ENCODE results near the gene CCDC28A.
A peak's percentile ranks its signal among the peaks of the same experiment; 100 is the strongest.
"Not testable (repeated sequence)": the region's sequence is repeated elsewhere in the genome, so short reads cannot be mapped to it uniquely, and the experiment has no call there.

Gene CCDC28A

GRCh38 chr6:138773177-138774091 is at the start of gene CCDC28A:
Gene CCDC28A, plus strand, starts transcription at chr6:138773769. Its CDS starts 2,352 bp downstream, at chr6:138776121.
- peak; percentile 81 for DNase-seq (ENCODE audit: extremely low read depth, low read depth)
- no peak for TF ChIP-seq CTCF (IDR thresholded peaks at IDR 0.05; ENCODE audit: low read depth, low read length)

GRCh38 chr6:138724015-138724414 is 49.6 kb upstream of the CCDC28A start:
- no peak for DNase-seq (ENCODE audit: extremely low read depth, low read depth)
- TF ChIP-seq CTCF (IDR thresholded peaks at IDR 0.05; ENCODE audit: low read depth, low read length) = no peak

- DNase-seq (ENCODE audit: extremely low read depth, low read depth) = no peak
- no peak for TF ChIP-seq CTCF (IDR thresholded peaks at IDR 0.05; ENCODE audit: low read depth, low read length)
Measured at GRCh38 chr6:138726066-138726756, 47.4 kb upstream of the CCDC28A start.

- TF ChIP-seq CTCF (IDR thresholded peaks at IDR 0.05; ENCODE audit: low read depth, low read length) = no peak
- DNase-seq (ENCODE audit: extremely low read depth, low read depth) = no peak
Measured at GRCh38 chr6:138726757-138727097, 46.8 kb upstream of the CCDC28A start.

- no peak for DNase-seq (ENCODE audit: extremely low read depth, low read depth)
- no peak for TF ChIP-seq CTCF (IDR thresholded peaks at IDR 0.05; ENCODE audit: low read depth, low read length)
Measured at GRCh38 chr6:138727182-138727581, 46.4 kb upstream of the CCDC28A start.

GRCh38 chr6:138728662-138729061 is 44.9 kb upstream of the CCDC28A start:
- no peak for DNase-seq (ENCODE audit: extremely low read depth, low read depth)
- TF ChIP-seq CTCF (IDR thresholded peaks at IDR 0.05; ENCODE audit: low read depth, low read length) = no peak

- not testable (repeated sequence) for DNase-seq (ENCODE audit: extremely low read depth, low read depth)
Measured at GRCh38 chr6:138730037-138730436, 43.5 kb upstream of the CCDC28A start.
